Measurements from ENCODE around the gene HFE.
"Not testable (repeated sequence)": the region's sequence is repeated elsewhere in the genome, so short reads cannot be mapped to it uniquely, and the experiment has no call there.

Gene HFE

GRCh38 chr6:26107935-26108334 is 20.7 kb downstream of the HFE start:
- no peaks in the 10 kb centered on the region for H3K27me3 ChIP-seq (ENCODE audit: insufficient read depth, low read length)
- peaks cover 10% of the 10 kb centered on the region for H3K4me1 ChIP-seq (ENCODE audit: insufficient read depth, low read length)
- H2AFZ ChIP-seq (ENCODE audit: low read depth, low read length): no peak overlapping the region
- H3K9me3 ChIP-seq (ENCODE audit: low read length): peaks cover 6% of the 10 kb centered on the region
- no peak overlapping the region for H3K4me3 ChIP-seq (ENCODE audit: low read length)
- no peaks in the 10 kb centered on the region for H3K36me3 ChIP-seq (ENCODE audit: insufficient read depth, low read length)

- no peaks in the 10 kb centered on the region for H3K27me3 ChIP-seq (ENCODE audit: insufficient read depth, low read length)
- no peaks in the 10 kb centered on the region for H3K36me3 ChIP-seq (ENCODE audit: insufficient read depth, low read length)
- H3K9me3 ChIP-seq (ENCODE audit: low read length): peaks cover 6% of the 10 kb centered on the region
- no peaks in the 10 kb centered on the region for H3K4me1 ChIP-seq (ENCODE audit: insufficient read depth, low read length)
- H3K4me3 ChIP-seq (ENCODE audit: low read length): no peak overlapping the region
- H2AFZ ChIP-seq (ENCODE audit: low read depth, low read length): no peak overlapping the region
Observed at GRCh38 chr6:26109772-26110171, 22.5 kb downstream of the HFE start.

GRCh38 chr6:26113570-26113969 is 26.3 kb downstream of the HFE start:
- Histone ChIP-seq H3K4me1 (ENCODE audit: insufficient read depth, low read length) (no peaks in the 10 kb centered on the region), H2AFZ (ENCODE audit: low read depth, low read length) (no peak overlapping the region), H3K36me3 (ENCODE audit: insufficient read depth, low read length) (no peaks in the 10 kb centered on the region), H3K9me3 (ENCODE audit: low read length) (no peaks in the 10 kb centered on the region), H3K4me3 (ENCODE audit: low read length) (no peak overlapping the region), H3K27me3 (ENCODE audit: insufficient read depth, low read length) (no peaks in the 10 kb centered on the region)

GRCh38 chr6:26115226-26115625 is 28.0 kb downstream of the HFE start:
- Histone ChIP-seq H3K36me3 (ENCODE audit: insufficient read depth, low read length) (no peaks in the 10 kb centered on the region), H3K9me3 (ENCODE audit: low read length) (no peaks in the 10 kb centered on the region), H3K4me1 (ENCODE audit: insufficient read depth, low read length) (no peaks in the 10 kb centered on the region), H2AFZ (ENCODE audit: low read depth, low read length) (no peak overlapping the region), H3K4me3 (ENCODE audit: low read length) (no peak overlapping the region), H3K27me3 (ENCODE audit: insufficient read depth, low read length) (no peaks in the 10 kb centered on the region)

- H3K4me3 ChIP-seq (ENCODE audit: low read length): no peak overlapping the region
- no peak overlapping the region for H2AFZ ChIP-seq (ENCODE audit: low read depth, low read length)
- no peaks in the 10 kb centered on the region for H3K36me3 ChIP-seq (ENCODE audit: insufficient read depth, low read length)
- H3K9me3 ChIP-seq (ENCODE audit: low read length): no peaks in the 10 kb centered on the region
- no peaks in the 10 kb centered on the region for H3K4me1 ChIP-seq (ENCODE audit: insufficient read depth, low read length)
- H3K27me3 ChIP-seq (ENCODE audit: insufficient read depth, low read length): no peaks in the 10 kb centered on the region
Observed at GRCh38 chr6:26116267-26116666, 29.0 kb downstream of the HFE start.

- H3K27me3 ChIP-seq (ENCODE audit: insufficient read depth, low read length): no peaks in the 10 kb centered on the region
- H3K4me3 ChIP-seq (ENCODE audit: low read length): no peak overlapping the region
- H3K9me3 ChIP-seq (ENCODE audit: low read length): no peaks in the 10 kb centered on the region
- H3K4me1 ChIP-seq (ENCODE audit: insufficient read depth, low read length): no peaks in the 10 kb centered on the region
- no peaks in the 10 kb centered on the region for H3K36me3 ChIP-seq (ENCODE audit: insufficient read depth, low read length)
- H2AFZ ChIP-seq (ENCODE audit: low read depth, low read length): no peak overlapping the region
Observed at GRCh38 chr6:26118999-26119398, 31.8 kb downstream of the HFE start.

GRCh38 chr6:26120115-26120514 is 32.9 kb downstream of the HFE start:
- not testable (repeated sequence) for H2AFZ ChIP-seq (ENCODE audit: low read depth, low read length); H3K27me3 ChIP-seq (ENCODE audit: insufficient read depth, low read length); H3K9me3 ChIP-seq (ENCODE audit: low read length); H3K36me3 ChIP-seq (ENCODE audit: insufficient read depth, low read length); H3K4me3 ChIP-seq (ENCODE audit: low read length); H3K4me1 ChIP-seq (ENCODE audit: insufficient read depth, low read length)

- no peaks in the 10 kb centered on the region for H3K27me3 ChIP-seq (ENCODE audit: insufficient read depth, low read length)
- H2AFZ ChIP-seq (ENCODE audit: low read depth, low read length): no peak overlapping the region
Observed at GRCh38 chr6:26120807-26121140, 33.5 kb downstream of the HFE start.

GRCh38 chr6:26121141-26122004 is 34.1 kb downstream of the HFE start:
- Histone ChIP-seq H3K4me1 (ENCODE audit: insufficient read depth, low read length) (no peaks in the 10 kb centered on the region), H3K4me3 (ENCODE audit: low read length) (no peak overlapping the region), H3K27me3 (ENCODE audit: insufficient read depth, low read length) (no peaks in the 10 kb centered on the region), H3K36me3 (ENCODE audit: insufficient read depth, low read length) (no peaks in the 10 kb centered on the region), H2AFZ (ENCODE audit: low read depth, low read length) (no peak overlapping the region), H3K9me3 (ENCODE audit: low read length) (no peaks in the 10 kb centered on the region)

More at GRCh38 chr6:26120807-26121140, 33.5 kb downstream of the HFE start:
- Histone ChIP-seq H3K4me3 (ENCODE audit: low read length) (no peak overlapping the region), H3K9me3 (ENCODE audit: low read length) (no peaks in the 10 kb centered on the region), H3K36me3 (ENCODE audit: insufficient read depth, low read length) (no peaks in the 10 kb centered on the region), H3K4me1 (ENCODE audit: insufficient read depth, low read length) (no peaks in the 10 kb centered on the region)

GRCh38 chr6:26122005-26122388 is 34.8 kb downstream of the HFE start:
- Histone ChIP-seq H2AFZ (ENCODE audit: low read depth, low read length) (peak overlapping the region; percentile 5), H3K9me3 (ENCODE audit: low read length) (no peaks in the 10 kb centered on the region), H3K4me1 (ENCODE audit: insufficient read depth, low read length) (peaks cover 5% of the 10 kb centered on the region), H3K36me3 (ENCODE audit: insufficient read depth, low read length) (no peaks in the 10 kb centered on the region), H3K27me3 (ENCODE audit: insufficient read depth, low read length) (no peaks in the 10 kb centered on the region), H3K4me3 (ENCODE audit: low read length) (peak overlapping the region; percentile 98)

- Histone ChIP-seq H3K36me3 (ENCODE audit: insufficient read depth, low read length) (no peaks in the 10 kb centered on the region), H3K9me3 (ENCODE audit: low read length) (no peaks in the 10 kb centered on the region), H2AFZ (ENCODE audit: low read depth, low read length) (peak overlapping the region; percentile 5), H3K27me3 (ENCODE audit: insufficient read depth, low read length) (no peaks in the 10 kb centered on the region), H3K4me3 (ENCODE audit: low read length) (peak overlapping the region; percentile 98), H3K4me1 (ENCODE audit: insufficient read depth, low read length) (peaks cover 9% of the 10 kb centered on the region)
Observed at GRCh38 chr6:26122402-26122792, 35.2 kb downstream of the HFE start.

GRCh38 chr6:26122793-26123674 is 35.8 kb downstream of the HFE start:
- H3K4me3 ChIP-seq (ENCODE audit: low read length): peak overlapping the region; percentile 98
- no peaks in the 10 kb centered on the region for H3K27me3 ChIP-seq (ENCODE audit: insufficient read depth, low read length)
- peak overlapping the region; percentile 5 for H2AFZ ChIP-seq (ENCODE audit: low read depth, low read length)
- H3K9me3 ChIP-seq (ENCODE audit: low read length): no peaks in the 10 kb centered on the region
- H3K4me1 ChIP-seq (ENCODE audit: insufficient read depth, low read length): peaks cover 10% of the 10 kb centered on the region
- H3K36me3 ChIP-seq (ENCODE audit: insufficient read depth, low read length): no peaks in the 10 kb centered on the region

- Histone ChIP-seq H3K27me3 (ENCODE audit: insufficient read depth, low read length) (no peaks in the 10 kb centered on the region), H3K4me3 (ENCODE audit: low read length) (peak overlapping the region; percentile 98), H3K36me3 (ENCODE audit: insufficient read depth, low read length) (peaks cover 2% of the 10 kb centered on the region), H3K9me3 (ENCODE audit: low read length) (no peaks in the 10 kb centered on the region), H3K4me1 (ENCODE audit: insufficient read depth, low read length) (peaks cover 10% of the 10 kb centered on the region), H2AFZ (ENCODE audit: low read depth, low read length) (no peak overlapping the region)
Observed at GRCh38 chr6:26123675-26123946, 36.4 kb downstream of the HFE start.
